ENCODE data around the gene PTPN18.

PTPN18 gene

GRCh38 chr2:130339885-130340745 lies 15.7 kb upstream of the PTPN18 start:
- in situ Hi-C loops (cut with HindIII; ENCODE audit: low sequenced_read_pairs), result no loop called here

GRCh38 chr2:130341562-130342019 lies 14.3 kb upstream of the PTPN18 start:
- in situ Hi-C loops (cut with HindIII; ENCODE audit: low sequenced_read_pairs), result no loop called here

- in situ Hi-C loops (cut with HindIII; ENCODE audit: low sequenced_read_pairs), result no loop called here
Measured at GRCh38 chr2:130342020-130342532, 13.8 kb upstream of the PTPN18 start.

GRCh38 chr2:130342533-130343275 lies 13.2 kb upstream of the PTPN18 start, which contains the start of gene IMP4:
IMP4 (plus strand) TSS chr2:130342897; CDS start chr2:130342933, 36 bp downstream.
- in situ Hi-C loops (cut with HindIII; ENCODE audit: low sequenced_read_pairs), result no loop called here

- in situ Hi-C loops (cut with HindIII; ENCODE audit: low sequenced_read_pairs), result no loop called here
Measured at GRCh38 chr2:130344578-130344977, 11.3 kb upstream of the PTPN18 start.

- in situ Hi-C loops (cut with HindIII; ENCODE audit: low sequenced_read_pairs), result no loop called here
Measured at GRCh38 chr2:130345091-130345490, 10.8 kb upstream of the PTPN18 start.

GRCh38 chr2:130345611-130346010 lies 10.2 kb upstream of the PTPN18 start:
- in situ Hi-C loops (cut with HindIII; ENCODE audit: low sequenced_read_pairs), result no loop called here

GRCh38 chr2:130346041-130346740 lies 9.7 kb upstream of the PTPN18 start:
- in situ Hi-C loops (cut with HindIII; ENCODE audit: low sequenced_read_pairs), result no loop called here

GRCh38 chr2:130346741-130347066 lies 9.2 kb upstream of the PTPN18 start:
- in situ Hi-C loops (cut with HindIII; ENCODE audit: low sequenced_read_pairs), result no loop called here

- in situ Hi-C loops (cut with HindIII; ENCODE audit: low sequenced_read_pairs), result no loop called here
Measured at GRCh38 chr2:130347220-130347925, 8.5 kb upstream of the PTPN18 start.

GRCh38 chr2:130349174-130349573 lies 6.7 kb upstream of the PTPN18 start:
- in situ Hi-C loops (cut with HindIII; ENCODE audit: low sequenced_read_pairs), result no loop called here

GRCh38 chr2:130351711-130352110 lies 4.1 kb upstream of the PTPN18 start:
- in situ Hi-C loops (cut with HindIII; ENCODE audit: low sequenced_read_pairs), result no loop called here

GRCh38 chr2:130352237-130352636 lies 3.6 kb upstream of the PTPN18 start:
- in situ Hi-C loops (cut with HindIII; ENCODE audit: low sequenced_read_pairs), result no loop called here

- in situ Hi-C loops (cut with HindIII; ENCODE audit: low sequenced_read_pairs), result no loop called here
Measured at GRCh38 chr2:130353291-130354138, 2.3 kb upstream of the PTPN18 start.

- in situ Hi-C loops (cut with HindIII; ENCODE audit: low sequenced_read_pairs), result no loop called here
Measured at GRCh38 chr2:130354139-130354428, 1.8 kb upstream of the PTPN18 start.

- in situ Hi-C loops (cut with HindIII; ENCODE audit: low sequenced_read_pairs), result no loop called here
Measured at GRCh38 chr2:130355172-130355577, 681 bp upstream of the PTPN18 start.

GRCh38 chr2:130357864-130358263 lies 2.0 kb downstream of the PTPN18 start:
- in situ Hi-C loops (cut with HindIII; ENCODE audit: low sequenced_read_pairs), result no loop called here

- in situ Hi-C loops (cut with HindIII; ENCODE audit: low sequenced_read_pairs), result no loop called here
Measured at GRCh38 chr2:130358420-130359350, 2.8 kb downstream of the PTPN18 start.

GRCh38 chr2:130359466-130359865 lies 3.6 kb downstream of the PTPN18 start:
- in situ Hi-C loops (cut with HindIII; ENCODE audit: low sequenced_read_pairs), result no loop called here

All from endothelial cell of hepatic sinusoid (primary cell).